SK-N-SH treated with all-trans-retinoic acid at 6 μM for 48 hours (cell line): Measurements from ENCODE around the gene GRIA3.

ENCODE experiments used
- ATAC-seq: fragments of 200-7000 bp; cut with Tn5 transposase; 3 replicates; pipeline ENCODE4 v1.9.1; 2020; ENCODE audit warnings: mild to moderate bottlenecking, moderate library complexity
- ARNTL ChIP-seq: fragments of 450-650 bp; formaldehyde crosslinking; IDR thresholded peaks from 2 replicates; pipeline ENCODE4 v1.5.0; 2020; ENCODE audit warnings: low read depth, mild to moderate bottlenecking, moderate library complexity, borderline replicate concordance
- BACH2 ChIP-seq: fragments of 250-450 bp; sonication (Bioruptor Pico); IDR thresholded peaks from 2 replicates; pipeline ENCODE4 v1.9.0; 2021; ENCODE audit warnings: mild to moderate bottlenecking, borderline replicate concordance
- CREB5 ChIP-seq: fragments of 250-450 bp; sonication (Bioruptor Pico); IDR thresholded peaks from 2 replicates; pipeline ENCODE4 v1.5.1; 2020; ENCODE audit warnings: low read depth, mild to moderate bottlenecking, moderate library complexity
- CSRNP3 ChIP-seq: fragments of 250-450 bp; sonication (Bioruptor Pico); IDR thresholded peaks from 2 replicates; pipeline ENCODE4 v1.5.1; 2021; ENCODE audit warnings: mild to moderate bottlenecking, moderate library complexity
- ESRRG ChIP-seq: fragments of 250-450 bp; sonication (Bioruptor Pico); IDR thresholded peaks from 2 replicates; pipeline ENCODE4 v1.6.1; 2021; ENCODE audit warnings: mild to moderate bottlenecking
- GLIS3 ChIP-seq: fragments of 250-450 bp; sonication (Bioruptor Pico); IDR thresholded peaks from 2 replicates; pipeline ENCODE4 v1.5.0; 2020; ENCODE audit warnings: mild to moderate bottlenecking, moderate library complexity
- ISL1 ChIP-seq: fragments of 250-450 bp; sonication (Bioruptor Pico); IDR thresholded peaks from 2 replicates; pipeline ENCODE4 v2.1.2; 2022; ENCODE audit warnings: mild to moderate bottlenecking, moderate library complexity
- OSR1 ChIP-seq: fragments of 250-450 bp; sonication (Bioruptor Pico); IDR thresholded peaks from 2 replicates; pipeline ENCODE4 v1.8.0; 2022; ENCODE audit warnings: moderate library complexity, mild to moderate bottlenecking, inconsistent platforms
- PATZ1 ChIP-seq: fragments of 250-450 bp; sonication (Bioruptor Pico); IDR thresholded peaks from 2 replicates; pipeline ENCODE4 v1.8.0; 2020; ENCODE audit warnings: mild to moderate bottlenecking, moderate library complexity, borderline replicate concordance
- POU6F1 ChIP-seq: fragments of 250-450 bp; sonication (Bioruptor Pico); IDR thresholded peaks from 2 replicates; pipeline ENCODE4 v1.8.0; 2021; ENCODE audit warnings: low read depth, mild to moderate bottlenecking, moderate library complexity, borderline replicate concordance
- PPARA ChIP-seq: fragments of 250-450 bp; sonication (Bioruptor Pico); IDR thresholded peaks from 2 replicates; pipeline ENCODE4 v1.5.0; 2020; ENCODE audit warnings: mild to moderate bottlenecking, borderline replicate concordance
- RARB ChIP-seq: fragments of 250-450 bp; sonication (Bioruptor Pico); IDR thresholded peaks from 2 replicates; pipeline ENCODE4 v1.8.0; 2021; ENCODE audit warnings: mild to moderate bottlenecking, moderate library complexity
- SNAI2 ChIP-seq: fragments of 250-450 bp; sonication (Bioruptor Pico); IDR thresholded peaks from 2 replicates; pipeline ENCODE4 v1.5.0; 2020; ENCODE audit warnings: mild to moderate bottlenecking, moderate library complexity
- TCF4 ChIP-seq: fragments of 250-450 bp; sonication (Bioruptor Pico); IDR thresholded peaks from 2 replicates; pipeline ENCODE4 v1.8.0; 2021; ENCODE audit warnings: mild to moderate bottlenecking, moderate library complexity, borderline replicate concordance
- TSHZ2 ChIP-seq: fragments of 250-450 bp; sonication (Bioruptor Pico); IDR thresholded peaks from 2 replicates; pipeline ENCODE4 v1.5.0; 2020; ENCODE audit warnings: mild to moderate bottlenecking, moderate library complexity
- ZC3H10 ChIP-seq: fragments of 250-450 bp; sonication (Bioruptor Pico); IDR thresholded peaks from 2 replicates; pipeline ENCODE4 v1.5.1; 2021; ENCODE audit warnings: mild to moderate bottlenecking, moderate library complexity
- ZFP3 ChIP-seq: fragments of 250-450 bp; sonication (Bioruptor Pico); IDR thresholded peaks from 2 replicates; pipeline ENCODE4 v1.5.0; 2020; ENCODE audit warnings: mild to moderate bottlenecking, moderate library complexity
- ZFP30 ChIP-seq: fragments of 450-650 bp; formaldehyde crosslinking; IDR thresholded peaks from 2 replicates; pipeline ENCODE4 v1.5.0; 2022; ENCODE audit warnings: mild to moderate bottlenecking, moderate library complexity
- ZNF565 ChIP-seq: fragments of 450-650 bp; formaldehyde crosslinking; conservative IDR thresholded peaks from 2 replicates; pipeline ENCODE4 v1.5.0; 2020; ENCODE audit warnings: low read depth, mild to moderate bottlenecking, moderate library complexity
- ZNF70 ChIP-seq: fragments of 450-650 bp; formaldehyde crosslinking; IDR thresholded peaks from 2 replicates; pipeline ENCODE4 v1.5.0; 2020; ENCODE audit warnings: mild to moderate bottlenecking, moderate library complexity
- ZNF8 ChIP-seq: fragments of 450-650 bp; formaldehyde crosslinking; IDR thresholded peaks from 2 replicates; pipeline ENCODE4 v1.5.0; 2020; ENCODE audit warnings: mild to moderate bottlenecking, moderate library complexity

Gene GRIA3

GRCh38 chrX:123399709-123400108, 215.6 kb downstream of the GRIA3 start:
- no peak for ATAC-seq
- TF ChIP-seq ZNF8 (CRISPR knock-in tag) (no peak), ZC3H10 (CRISPR knock-in tag) (no peak), ISL1 (CRISPR knock-in tag) (peak; percentile 55)

GRCh38 chrX:123405231-123405630, 221.2 kb downstream of the GRIA3 start:
- no peak for ATAC-seq
- TF ChIP-seq PATZ1 (CRISPR knock-in tag) (no peak), GLIS3 (CRISPR knock-in tag) (no peak), ZNF565 (CRISPR knock-in tag) (no peak), SNAI2 (CRISPR knock-in tag) (no peak), ESRRG (CRISPR knock-in tag) (no peak), TSHZ2 (CRISPR knock-in tag) (no peak), POU6F1 (no peak), ZFP3 (CRISPR knock-in tag) (no peak), ZFP30 (CRISPR knock-in tag) (no peak), CREB5 (no peak), ZNF70 (CRISPR knock-in tag) (no peak), PPARA (CRISPR knock-in tag) (no peak), ARNTL (CRISPR knock-in tag) (no peak), TCF4 (CRISPR knock-in tag) (no peak), ZC3H10 (CRISPR knock-in tag) (no peak), RARB (no peak)

GRCh38 chrX:123408821-123409737, 225.0 kb downstream of the GRIA3 start:
- TF ChIP-seq ISL1 (CRISPR knock-in tag), result peak; percentile 66
- TF ChIP-seq ZC3H10 (CRISPR knock-in tag), result no peak
- ATAC-seq, result no peak

GRCh38 chrX:123422875-123423274, 238.8 kb downstream of the GRIA3 start:
- peak; percentile 75 for ATAC-seq
- TF ChIP-seq ESRRG (CRISPR knock-in tag) (no peak), GLIS3 (CRISPR knock-in tag) (no peak), ZFP30 (CRISPR knock-in tag) (no peak), ZFP3 (CRISPR knock-in tag) (no peak), TSHZ2 (CRISPR knock-in tag) (no peak), POU6F1 (no peak), CSRNP3 (CRISPR knock-in tag) (no peak), OSR1 (CRISPR knock-in tag) (no peak), BACH2 (no peak), TCF4 (CRISPR knock-in tag) (no peak), SNAI2 (CRISPR knock-in tag) (no peak), ZC3H10 (CRISPR knock-in tag) (no peak), ISL1 (CRISPR knock-in tag) (no peak)
